HG03575 (cell line): Measurements from ENCODE around the gene TARS1.

Experiments
- ATAC-seq: cut with Tn5 transposase; IDR thresholded peaks from one replicate; pipeline ENCODE4 v1.9.1; 2021; ENCODE audit not compliant: unreplicated experiment, insufficient number of reproducible peaks, low FRiP score; ENCODE audit errors: extremely low read depth

The TARS1 gene

DNA sequence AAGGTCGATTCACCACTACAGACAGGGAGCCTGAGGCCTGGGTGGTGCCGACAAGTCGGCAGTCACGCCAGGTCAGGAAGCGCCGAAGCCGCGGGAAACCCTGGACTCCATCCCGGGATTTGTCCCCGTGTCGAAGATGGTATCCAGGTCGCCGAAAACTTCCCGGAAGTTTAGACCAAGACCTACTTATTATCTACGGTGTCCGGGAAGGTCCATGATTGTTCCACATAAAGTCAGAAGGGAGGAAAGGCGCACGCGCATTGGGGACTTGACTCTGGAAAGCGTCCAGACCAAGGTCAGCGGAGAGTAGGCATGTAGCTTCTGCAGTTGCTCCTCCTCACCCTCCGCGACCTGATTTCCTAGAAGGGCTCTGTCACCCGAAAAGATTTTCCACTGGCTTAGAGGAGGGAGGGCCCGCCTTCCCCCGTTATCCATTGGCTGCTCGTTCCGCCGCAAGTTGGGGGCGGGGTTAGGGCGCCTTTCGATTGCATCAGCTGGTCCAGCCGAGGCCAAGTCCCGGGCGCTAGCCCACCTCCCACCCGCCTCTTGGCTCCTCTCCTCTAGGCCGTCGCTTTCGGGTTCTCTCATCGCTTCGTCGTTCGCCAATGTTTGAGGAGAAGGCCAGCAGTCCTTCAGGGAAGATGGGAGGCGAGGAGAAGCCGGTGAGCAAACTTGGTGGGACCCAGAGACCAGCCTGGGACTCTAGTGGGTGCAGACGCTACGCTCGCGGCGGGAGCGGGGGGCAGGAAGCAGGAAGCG, at the start of gene TARS1:
Gene TARS1, plus strand, starts transcription at position 484 of the 759 bp plus-strand sequence. Its CDS starts 122 bp downstream, at position 606.
- peak; percentile 94 for ATAC-seq

DNA sequence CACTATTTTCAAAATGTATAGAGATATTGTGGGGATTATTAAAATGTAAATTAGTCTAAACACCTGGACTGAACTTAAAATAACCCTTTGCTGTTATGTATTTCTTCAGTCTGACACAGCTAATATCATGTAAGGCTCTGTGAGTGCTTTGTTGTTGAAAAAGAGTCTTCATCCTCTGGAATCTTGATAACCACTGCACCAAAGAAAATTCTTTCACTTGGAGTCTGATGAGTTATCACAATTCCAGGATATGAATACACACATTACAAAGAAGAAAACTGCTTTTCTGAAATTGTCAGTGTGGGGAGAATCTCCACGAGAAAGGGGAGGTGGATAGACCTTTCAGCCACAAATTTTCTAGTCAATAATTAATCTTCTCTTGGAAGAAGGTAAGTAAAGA, 42.3 kb upstream of the TARS1 start:
- no peak for ATAC-seq

DNA sequence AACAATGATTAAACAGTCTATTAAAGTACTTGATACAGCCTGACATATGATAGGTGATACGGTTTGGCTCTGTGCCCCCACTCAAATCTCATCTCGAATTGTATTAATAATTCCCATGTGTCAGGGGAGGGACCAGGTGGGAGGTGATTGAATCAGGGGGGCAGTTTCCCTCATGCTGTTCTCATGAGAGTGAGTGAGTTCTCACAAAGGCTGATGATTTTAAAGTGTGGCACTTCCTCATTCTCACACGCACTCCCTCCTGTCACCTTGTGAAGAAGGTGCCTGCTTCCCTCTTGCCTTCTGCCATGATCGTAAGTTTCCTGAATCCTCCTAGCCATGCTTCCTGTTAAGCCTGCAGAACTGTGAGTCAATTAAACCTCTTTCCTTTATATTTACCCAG, 40.1 kb upstream of the TARS1 start:
- ATAC-seq: no peak

DNA sequence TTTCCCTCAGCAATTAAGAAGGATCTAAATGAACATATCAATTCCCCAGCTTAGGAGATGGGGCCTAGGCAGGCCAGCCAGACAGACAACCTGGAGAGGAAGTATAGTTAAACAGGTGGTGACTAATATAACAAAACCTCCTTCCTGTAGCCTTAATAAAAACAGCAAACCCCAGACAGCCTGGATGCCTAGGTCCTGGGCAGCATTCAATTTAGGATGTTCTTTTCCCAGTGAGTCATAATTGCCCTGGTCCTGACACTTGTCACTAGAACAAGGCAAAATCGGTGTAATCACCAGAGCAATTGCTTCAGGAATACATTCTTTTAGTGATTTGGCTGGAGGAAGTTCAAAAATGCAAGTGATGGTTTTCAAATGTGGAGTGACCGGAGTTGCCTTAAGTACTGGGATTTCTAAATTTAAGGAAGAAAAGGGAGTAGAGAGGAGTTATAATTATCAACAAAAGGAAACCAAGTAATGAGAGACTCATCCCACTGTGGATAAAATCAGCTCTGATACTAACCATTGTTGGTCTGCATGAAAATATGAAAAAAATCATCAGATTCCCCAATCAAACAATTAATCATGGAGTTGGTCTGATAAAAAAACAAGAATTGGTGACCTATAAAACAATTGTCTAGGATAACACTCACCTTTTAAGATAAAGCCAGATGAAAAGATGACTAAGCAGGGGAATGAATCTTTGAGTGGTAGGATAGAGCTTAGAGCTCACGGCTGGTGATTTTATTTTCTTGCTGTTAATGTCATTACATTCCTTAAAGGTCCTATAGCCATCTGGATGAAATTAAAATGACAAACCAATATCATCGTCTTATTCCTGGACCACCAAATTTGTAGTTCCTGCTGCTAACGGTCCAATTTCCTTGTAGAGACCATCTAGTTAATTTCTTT, 39.0 kb upstream of the TARS1 start:
- ATAC-seq: no peak

DNA sequence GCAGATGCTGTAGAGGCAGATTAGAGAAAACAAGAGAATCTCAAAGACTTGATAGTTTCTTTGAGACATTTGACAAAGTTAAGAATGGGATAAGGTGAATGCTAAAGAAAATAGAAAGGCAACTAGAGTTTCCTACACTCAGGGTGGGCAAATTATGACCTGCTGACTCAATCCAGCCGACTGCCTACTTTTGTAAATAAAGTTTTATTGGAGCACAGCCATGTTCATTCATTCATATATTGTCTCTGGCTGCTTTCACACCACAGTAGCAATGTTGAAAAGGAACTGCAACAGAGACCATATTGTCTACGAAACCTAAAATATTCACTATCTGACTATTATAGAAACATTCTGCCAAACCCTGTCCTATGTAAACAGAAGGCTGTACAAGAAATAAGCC, 37.6 kb upstream of the TARS1 start:
- no peak for ATAC-seq

DNA sequence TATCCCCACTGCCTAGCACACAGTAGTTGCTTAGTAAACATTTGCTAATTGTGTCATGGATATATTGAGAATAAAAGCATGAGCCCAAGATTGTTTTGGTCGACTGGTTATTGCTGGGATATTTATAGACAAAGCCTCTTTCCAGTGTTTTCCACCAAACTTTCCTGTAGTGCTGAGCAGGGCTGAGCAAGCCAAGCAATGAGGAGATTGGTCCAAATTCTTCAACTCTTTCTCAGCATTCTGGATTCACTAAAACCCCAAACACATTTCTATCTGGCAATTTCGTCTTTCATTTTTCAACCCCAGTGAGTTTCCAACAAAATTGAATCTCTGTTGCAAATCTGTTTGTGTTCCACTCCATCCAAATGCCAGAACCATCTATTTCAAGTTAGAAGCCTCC, 31.9 kb upstream of the TARS1 start:
- ATAC-seq: no peak

DNA sequence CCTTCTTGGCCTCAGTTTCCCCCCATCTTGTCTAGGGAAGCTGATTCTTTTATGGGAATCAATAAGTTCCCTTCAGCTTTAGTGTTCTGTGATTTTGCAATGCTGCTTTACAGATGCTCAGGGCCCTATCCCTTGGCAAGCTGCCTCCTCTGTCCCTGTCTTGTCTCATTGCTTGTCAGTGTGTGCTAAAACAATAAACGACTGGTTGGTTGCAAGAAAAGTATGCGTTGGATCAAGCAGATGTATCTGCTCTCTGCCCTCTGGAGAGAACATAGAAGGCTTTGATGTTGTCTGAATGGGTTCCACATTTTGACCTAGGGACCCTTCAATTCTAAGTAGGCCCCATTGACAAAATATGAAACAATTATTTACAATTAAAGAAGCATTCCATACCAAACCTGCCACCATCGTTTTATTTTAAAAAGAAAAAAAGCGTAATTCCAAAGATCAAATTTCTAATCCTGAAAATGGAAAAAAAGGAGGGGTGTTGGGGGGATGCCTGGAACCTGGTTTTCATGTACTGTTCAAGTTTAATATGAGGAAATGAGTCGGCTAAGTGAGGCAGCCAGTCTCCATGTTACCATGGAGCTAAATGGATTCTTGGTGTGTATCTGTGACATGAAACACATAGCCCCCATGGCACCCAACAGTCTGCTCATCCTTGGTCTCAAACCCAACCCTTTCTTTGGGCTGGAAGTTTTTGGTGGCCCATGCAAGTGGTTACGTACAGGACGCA, 31.2 kb upstream of the TARS1 start:
- no peak for ATAC-seq

DNA sequence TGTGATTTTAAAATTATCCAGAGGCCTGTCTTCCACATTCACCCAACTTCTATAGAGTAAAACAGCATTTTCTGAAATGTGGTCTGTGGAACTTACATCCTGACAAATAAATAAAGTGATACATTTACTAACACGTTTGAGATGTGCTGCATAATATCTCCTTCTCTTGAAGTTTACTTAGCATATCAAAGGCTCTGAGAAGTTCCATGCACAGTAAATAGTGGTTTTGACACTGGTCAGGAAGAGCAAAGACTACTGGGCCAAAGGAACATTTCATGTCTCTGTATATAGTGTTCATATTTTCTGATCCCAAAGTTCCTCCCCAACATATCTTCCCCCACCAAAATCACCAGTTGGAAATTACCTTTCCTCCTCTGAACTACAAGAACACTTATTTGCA, 30.5 kb upstream of the TARS1 start:
- no peak for ATAC-seq

DNA sequence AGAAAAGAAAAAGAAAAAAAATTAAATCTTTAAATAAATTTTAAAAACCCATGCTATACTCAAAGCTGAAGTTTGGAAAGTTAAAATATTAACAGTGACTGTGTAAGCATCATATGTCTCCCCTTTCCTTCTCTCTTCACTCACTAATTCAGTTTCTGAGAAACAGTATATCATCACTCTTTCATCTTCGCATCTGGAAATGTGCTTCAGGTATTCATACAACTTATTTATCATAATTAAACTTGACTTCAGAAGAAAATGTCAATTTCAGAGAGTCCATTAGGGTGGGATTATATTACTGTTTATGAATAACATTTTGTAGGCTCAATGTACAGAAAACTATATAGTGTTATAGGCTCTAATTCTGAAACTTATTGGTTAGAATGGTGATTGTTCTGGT, 29.3 kb upstream of the TARS1 start:
- ATAC-seq: no peak

DNA sequence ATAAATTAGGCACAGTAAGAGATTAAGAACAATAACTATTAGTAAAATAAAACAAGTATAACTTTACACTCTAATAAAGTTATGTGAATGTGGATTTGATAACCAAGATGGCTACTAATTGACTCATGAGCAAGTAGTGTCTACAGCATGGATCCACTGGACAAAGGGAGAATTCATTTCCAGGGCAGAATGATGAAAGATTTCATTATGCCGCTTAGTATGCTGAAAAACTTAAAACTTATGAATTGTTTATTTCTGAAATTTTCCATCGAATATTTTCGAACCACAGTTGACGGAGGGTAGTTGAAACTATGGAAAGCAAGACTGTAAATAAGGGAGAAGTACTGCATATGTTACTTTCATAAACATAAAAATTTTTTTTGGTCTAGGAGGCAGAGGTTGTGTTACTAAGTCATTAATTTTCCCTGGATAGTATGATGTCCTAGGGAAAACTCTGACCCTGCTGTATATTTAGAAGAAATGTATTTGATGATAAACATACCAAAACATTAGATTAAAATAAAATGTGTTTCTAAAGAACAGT, 24.9 kb upstream of the TARS1 start:
- no peak for ATAC-seq

DNA sequence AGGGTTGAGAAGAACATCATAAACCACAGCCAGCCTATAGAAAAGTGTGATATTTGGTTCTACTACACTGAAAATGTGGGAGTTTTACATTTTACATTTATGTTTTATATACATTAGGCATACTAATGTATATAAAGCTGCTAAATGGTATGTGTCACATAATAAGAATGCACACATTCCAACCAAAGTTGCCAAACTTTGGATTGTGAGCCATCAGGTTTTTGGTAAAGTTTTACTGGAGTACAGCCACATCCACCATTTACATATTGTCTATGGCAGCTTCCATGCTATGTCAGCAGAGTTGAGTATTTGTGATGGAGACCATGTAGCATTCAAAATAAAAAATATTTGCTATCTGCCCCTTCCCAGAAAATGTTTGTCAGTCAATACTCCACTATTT, 23.1 kb upstream of the TARS1 start:
- ATAC-seq: no peak

DNA sequence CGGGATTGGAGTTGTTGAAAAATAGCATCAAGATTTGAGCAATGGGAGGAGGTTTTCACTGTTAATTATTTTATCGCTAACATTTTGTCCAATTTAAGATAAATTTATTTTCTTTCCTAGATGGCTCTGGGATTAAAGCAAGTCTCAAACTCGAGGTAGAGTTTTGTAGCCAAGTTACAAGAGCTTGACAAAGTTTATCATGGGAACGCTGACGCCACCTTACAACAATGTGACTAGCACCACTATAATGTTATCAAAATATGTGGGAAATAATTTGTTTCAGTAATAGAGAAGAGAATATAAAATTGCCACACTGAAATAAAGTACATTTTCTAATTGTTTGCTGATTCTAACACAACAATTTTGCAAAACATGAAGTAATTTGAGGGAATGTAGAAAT, 19.8 kb upstream of the TARS1 start:
- no peak for ATAC-seq

DNA sequence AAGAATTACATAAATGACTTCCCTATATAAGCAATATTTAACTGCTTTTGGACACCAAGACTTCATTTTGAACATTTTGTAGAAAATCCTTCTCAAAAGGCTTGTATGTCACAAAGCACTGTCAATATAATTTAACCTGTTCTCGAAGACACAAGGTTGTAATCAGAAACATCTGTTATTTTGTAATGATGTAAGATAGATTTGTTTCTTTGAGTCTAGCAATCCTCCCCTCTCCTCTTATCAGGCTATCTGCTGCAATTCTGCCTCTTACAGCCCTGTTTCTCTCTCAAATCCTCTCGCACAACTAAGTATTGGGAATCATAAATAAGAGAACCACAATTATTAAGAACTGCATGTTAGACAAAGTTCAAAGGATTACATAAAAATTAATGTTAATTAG, 18.6 kb upstream of the TARS1 start:
- no peak for ATAC-seq

DNA sequence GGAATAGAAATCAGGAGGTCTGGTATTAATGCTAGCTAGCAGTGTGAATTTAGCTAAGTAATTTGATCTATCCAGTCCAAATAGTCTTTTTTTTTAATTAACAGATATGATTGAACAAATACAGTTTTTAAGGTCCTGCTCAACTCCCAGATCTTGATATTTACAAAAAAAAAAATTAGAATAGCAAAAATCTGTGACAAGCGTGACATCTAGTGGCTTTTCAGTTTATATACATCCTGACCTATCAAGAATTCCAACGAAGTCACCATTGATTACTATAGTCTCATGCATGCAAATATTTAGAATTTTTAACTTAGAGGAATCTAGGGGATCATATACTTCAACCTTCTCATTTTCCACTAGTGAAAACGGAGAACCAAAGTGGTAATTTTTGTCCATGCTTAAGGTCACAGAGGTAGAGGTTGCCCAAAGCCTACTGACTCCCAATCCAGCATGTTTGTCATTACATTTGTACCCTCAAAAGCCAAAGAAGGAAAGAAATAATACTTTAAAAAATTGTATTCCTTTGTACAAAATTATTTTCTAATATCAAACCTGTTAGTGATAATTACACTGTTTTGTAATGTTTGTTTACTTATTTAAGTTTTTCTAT, 17.6 kb upstream of the TARS1 start:
- ATAC-seq: no peak

DNA sequence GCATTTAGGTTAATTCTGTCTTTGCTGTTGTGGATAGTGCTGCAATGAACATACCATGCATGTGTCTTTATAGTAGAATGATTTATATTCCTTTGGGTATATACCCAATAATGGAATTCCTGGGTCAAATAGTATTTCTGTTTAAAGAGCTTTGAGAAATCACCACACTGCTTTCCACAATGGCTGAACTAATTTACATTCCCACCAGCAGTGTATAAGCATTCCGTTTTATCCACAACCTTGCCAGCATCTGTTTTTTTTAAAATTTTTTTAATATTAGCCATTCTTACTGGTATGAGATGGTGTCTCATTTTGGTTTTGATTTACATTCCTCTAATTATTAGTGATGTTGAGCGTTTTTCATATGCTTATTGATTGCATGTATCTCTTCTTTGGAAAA, 15.5 kb upstream of the TARS1 start:
- no peak for ATAC-seq

DNA sequence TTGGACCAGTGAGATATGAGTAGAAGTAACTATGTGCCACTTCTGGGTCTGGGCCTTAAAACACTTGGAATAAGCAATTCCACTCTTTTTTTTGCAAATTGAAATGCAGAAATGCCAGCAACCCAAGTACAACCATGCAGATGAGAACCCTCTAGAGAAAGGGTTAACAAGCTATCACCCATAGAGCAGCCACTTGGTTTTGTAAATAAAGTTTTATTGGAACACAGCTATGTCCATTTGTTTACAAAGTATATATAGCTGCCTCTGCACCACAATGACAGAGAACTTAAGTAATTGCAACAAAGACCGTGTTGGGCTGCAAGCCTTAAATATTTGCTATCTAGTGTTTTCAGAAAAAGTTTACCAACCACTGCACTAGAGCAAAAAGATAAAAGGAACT, 9.8 kb upstream of the TARS1 start:
- no peak for ATAC-seq

DNA sequence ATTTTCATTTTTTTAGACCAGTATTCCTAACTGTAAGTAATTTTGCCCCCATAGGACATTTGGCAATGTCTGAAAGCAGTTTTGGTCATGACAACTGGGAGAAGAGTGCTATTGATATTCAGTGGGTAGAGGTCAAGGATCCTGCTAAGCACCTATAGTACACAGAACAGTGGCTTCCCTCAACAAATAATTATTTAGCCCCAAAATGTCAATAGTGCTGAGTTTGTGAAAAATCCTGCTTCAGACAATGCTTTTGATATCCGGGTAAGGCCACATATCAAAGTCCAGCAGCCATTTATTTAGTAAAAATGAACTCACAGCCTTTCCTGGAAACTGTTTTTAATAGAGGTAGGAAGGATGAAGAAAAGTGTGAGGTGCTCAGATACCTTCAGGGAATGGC, 8.1 kb upstream of the TARS1 start:
- no peak for ATAC-seq

DNA sequence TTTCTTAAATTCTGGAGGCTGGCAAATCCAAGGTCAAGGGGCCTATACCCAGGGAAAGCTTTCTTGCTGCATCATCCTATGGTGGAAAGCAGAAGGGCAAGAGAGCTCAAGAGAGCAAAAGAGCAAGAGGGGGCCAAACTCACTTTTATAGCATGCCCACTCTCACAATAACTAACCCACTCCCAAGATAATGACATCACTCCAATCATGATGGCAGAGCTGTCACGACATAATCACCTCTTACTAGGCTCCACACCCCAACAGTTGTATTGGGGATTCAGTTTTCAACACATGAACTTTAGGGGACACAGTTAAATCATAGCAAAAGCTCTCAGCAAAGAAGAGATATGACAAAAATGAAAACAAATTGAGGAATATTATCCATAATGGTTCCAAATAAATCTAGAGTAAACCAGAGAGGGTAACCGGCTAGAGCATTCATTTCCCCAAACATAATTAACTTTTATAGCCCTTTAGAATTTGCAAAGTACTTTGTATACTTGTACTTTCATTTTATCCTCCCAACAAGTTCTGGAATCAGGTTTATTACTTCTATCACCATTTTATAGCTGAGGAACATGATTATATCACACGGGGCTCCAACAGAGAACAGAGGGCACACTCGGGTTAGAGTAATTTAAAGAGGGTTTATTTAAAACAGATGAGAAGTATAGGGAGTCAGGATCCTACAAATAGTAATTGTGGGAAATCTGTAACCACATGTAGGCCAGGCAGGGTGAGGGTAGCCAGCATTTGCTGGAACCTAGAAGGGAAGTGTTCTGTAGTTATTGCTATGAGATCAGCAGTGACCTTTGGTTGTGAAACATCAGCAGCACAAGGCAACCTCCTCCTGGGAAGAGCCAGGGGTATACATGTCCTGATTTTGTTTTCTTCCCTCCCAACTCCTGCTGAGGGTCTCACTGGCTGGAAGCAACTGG, 7.2 kb upstream of the TARS1 start:
- no peak for ATAC-seq
